Coronary artery (tissue), 2 donors: ENCODE results near the gene COL7A1.

Source experiments
- DNase-seq: peaks from one replicate; pipeline ENCODE4 v3.0.0-alpha.2; 2017; ENCODE audit warnings: low spot score
- H3K27ac ChIP-seq, 2 donors: fragments of 200-600 bp; sonication (generic); one replicate each; pipeline ENCODE4 v1.5.1; 2016 to 2019
- H3K4me3 ChIP-seq: fragments of 200-600 bp; sonication (generic); 2 replicates; pipeline ENCODE4 v1.5.1; 2016; ENCODE audit warnings: mild to moderate bottlenecking, moderate library complexity
- TF ChIP-seq, protein P1 (sequence below): fragments of 200-600 bp; sonication (generic); IDR thresholded peaks from one replicate; pipeline ENCODE4 v1.5.1; 2019; ENCODE audit warnings: antibody characterized with exemption

COL7A1 gene

DNA sequence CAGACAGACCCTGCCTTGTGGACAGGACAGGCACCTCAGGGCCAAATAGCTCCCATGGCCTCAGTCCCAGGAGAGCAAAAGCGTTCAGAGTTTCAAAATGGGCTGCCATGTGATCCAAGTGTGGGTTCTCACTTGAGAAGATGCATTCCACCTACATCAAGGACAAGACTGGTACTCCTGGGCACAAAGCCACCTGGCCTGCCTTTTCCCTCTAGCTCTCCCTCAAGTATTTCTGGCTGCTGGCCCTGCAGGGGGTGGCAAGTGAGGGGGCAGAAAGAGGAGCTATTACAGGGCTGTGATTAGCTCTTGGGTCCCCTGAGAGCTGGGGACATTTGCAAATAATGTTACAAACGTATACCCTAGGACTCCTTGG lies 6.5 kb upstream of the COL7A1 start:
- TF ChIP-seq, protein P1, sequence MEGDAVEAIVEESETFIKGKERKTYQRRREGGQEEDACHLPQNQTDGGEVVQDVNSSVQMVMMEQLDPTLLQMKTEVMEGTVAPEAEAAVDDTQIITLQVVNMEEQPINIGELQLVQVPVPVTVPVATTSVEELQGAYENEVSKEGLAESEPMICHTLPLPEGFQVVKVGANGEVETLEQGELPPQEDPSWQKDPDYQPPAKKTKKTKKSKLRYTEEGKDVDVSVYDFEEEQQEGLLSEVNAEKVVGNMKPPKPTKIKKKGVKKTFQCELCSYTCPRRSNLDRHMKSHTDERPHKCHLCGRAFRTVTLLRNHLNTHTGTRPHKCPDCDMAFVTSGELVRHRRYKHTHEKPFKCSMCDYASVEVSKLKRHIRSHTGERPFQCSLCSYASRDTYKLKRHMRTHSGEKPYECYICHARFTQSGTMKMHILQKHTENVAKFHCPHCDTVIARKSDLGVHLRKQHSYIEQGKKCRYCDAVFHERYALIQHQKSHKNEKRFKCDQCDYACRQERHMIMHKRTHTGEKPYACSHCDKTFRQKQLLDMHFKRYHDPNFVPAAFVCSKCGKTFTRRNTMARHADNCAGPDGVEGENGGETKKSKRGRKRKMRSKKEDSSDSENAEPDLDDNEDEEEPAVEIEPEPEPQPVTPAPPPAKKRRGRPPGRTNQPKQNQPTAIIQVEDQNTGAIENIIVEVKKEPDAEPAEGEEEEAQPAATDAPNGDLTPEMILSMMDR = no peak
- no peak overlapping the region for H3K4me3 ChIP-seq
- no peak overlapping the region for H3K27ac ChIP-seq

DNA sequence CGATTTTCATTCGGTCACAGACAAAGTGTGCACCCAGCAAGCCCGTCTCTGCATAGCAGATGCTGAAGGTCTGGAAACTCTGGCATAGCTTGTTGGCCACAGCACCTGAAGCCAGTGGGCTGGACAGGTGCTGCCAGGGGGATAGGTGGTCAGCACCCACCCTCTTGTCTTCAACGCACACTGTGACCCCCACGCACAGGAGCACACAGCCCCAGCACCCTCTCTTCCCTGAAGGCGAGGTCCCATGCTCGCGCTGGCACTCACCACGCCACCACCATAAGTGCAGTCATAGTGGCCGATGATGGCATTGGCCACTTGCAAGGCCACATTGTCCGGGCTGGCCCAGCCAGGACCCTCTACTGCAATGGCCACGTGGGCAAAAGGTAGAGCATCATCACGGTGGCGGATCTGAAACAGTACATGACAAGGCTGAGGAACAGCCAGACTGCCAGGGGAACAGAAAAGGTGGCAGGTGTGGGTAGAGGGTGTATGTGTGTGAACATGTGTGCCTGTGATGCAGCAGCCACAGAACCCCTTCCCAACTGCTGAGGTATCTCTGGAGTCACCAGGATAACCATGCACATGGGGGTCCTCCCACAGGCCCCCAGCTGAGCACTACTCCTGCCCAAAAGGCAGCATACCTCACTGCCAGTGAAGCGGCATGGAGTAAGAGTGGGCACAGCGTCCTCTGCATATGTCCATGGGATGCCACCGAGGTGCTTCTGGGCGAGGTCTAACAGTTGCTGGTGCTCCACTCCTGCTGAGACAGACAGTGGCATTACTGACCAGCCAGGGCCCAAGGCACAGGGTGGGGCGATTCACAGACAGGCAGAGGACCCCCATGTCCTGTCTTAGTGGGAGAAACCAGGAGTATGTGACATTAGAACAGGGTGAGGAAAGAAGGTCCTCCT lies 5.8 kb upstream of the COL7A1 start:
- TF ChIP-seq, protein P1 = no peak
- Histone ChIP-seq H3K4me3 (no peak overlapping the region), H3K27ac (peak overlapping the region; percentile 82 to 96)
- no peak for DNase-seq

More for the DNA sequence above, 6.5 kb upstream of the COL7A1 start:
- no peak for DNase-seq

DNA sequence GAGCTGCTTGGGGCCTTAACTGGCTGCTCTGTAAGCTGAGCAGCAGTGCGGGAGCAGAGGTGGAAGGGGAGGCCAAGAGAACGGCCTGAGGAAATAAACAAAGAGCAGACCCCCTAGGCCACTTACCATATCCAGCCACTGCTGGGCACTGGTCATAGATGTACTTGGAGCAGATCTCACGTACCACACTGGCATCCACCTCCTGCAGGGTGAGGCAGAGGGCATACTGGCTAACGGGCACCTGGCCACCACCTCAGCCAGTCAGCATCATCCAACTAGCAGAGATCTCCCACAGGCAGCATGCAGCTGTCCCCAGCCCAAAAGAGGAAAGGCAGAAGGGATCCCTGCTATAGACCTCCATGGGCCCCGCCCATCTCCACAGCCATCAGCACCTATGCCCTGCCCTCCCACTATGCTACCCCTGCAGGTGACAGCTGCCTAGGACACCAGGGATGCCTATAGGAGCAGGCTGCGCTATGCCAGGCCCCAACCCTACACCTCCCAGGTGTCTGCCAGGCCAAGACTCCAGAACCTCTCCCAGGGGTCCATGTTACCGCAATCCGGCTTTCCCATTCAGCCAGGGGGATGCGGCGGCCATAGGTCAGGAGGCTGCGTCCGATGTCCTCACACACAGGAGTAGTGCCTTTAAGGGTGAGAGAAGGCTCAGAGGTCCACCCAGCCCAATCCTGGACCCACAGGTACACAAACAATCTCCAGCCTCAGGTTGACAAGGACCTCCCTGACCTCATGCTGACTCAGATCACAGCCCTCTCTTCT lies 4.6 kb upstream of the COL7A1 start:
- Histone ChIP-seq H3K4me3 (peak overlapping the region; percentile 54), H3K27ac (peak overlapping the region; percentile 82 to 96)
- no peak for DNase-seq
- TF ChIP-seq, protein P1 = no peak

DNA sequence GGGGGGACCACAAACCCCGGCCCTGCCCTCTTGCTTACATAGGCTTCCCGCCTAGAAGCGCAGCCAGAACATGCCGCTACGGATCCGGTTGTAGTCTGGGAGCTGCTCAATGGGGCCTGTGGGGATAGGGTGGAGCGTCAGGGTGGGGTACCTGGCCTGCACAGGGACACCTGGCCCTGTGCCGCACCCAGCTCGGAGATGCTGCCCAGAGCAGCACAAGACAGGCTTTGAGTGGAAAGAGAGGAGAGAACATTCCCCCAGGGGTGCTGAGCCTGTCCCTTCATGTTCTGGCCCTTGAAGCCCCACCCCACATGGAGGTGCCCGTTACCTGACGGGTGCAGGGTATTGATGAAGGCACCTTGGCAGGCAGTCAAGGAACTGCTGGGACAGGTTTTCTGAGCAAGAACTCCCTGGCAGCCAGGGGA lies 4.0 kb upstream of the COL7A1 start:
- Histone ChIP-seq H3K4me3 (peak overlapping the region; percentile 54), H3K27ac (peak overlapping the region; percentile 82 to 96)
- DNase-seq = no peak
- TF ChIP-seq, protein P1 = no peak

DNA sequence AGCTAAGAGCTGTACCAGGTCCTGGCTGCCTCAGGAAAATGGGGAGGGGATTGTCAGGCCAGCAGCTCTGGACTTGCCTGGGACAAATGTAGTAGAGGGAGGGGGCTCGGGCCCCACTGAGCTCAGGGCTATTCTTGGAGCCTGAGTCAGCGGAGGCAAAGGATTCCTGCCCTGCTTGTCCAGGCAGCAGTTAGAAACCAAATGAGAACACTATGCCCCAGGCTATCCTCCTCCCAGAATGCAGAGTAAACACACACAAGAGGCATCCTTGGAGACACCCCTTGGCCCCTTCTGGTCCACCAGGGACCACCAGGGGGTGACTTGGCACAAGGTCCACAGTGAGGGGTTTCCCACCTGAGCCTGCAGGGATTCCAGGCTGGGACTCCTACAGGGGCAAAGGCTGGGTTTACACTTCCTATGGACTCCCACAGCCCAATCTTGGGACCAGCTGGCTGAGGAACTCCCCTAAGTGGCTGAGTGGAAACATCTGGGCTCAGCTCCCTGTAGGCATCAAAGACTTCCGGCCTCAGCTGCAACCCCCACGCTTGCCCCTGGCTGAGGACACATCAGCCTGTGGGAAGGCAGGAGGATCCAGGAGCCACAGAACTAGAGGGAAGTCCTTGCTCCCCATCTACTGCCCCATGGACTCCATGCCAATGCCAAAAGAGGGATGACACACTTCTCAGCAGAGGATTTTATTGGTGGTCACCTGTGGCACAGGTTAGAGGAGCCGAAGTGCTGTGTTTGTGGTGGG lies 3.4 kb upstream of the COL7A1 start:
- TF ChIP-seq, protein P1 = no peak
- peak; percentile 93 for DNase-seq
- H3K4me3 ChIP-seq = peak overlapping the region; percentile 54
- peak overlapping the region; percentile 82 to 96 for H3K27ac ChIP-seq

DNA sequence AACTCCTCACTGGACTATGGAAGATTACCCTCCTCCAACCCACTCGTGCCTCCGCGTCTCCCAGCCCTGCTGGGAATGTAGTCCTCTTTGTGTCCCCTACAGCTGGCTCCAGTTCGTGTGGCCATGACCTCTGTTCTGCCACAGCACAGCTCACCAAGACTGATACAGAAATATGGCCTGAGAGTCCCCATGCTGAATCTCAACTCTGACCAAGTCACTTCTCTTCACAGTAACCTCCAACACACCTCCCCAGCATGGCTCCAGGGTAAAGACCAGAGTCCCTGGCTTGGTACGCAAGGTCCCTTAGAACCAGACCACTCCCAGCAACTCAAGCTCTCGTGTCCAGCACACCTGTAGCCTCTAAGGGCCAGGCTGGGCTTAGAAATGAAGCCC lies 2.3 kb upstream of the COL7A1 start:
- peak overlapping the region; percentile 82 to 96 for H3K27ac ChIP-seq
- no peak overlapping the region for H3K4me3 ChIP-seq
- TF ChIP-seq, protein P1 = no peak
- no peak for DNase-seq
